Stimulated activated effector memory CD8-positive, alpha-beta T cell treated with anti-CD3 and anti-CD28 coated beads, Interleukin-12 subunit alpha, Interleukin-12 subunit beta, amount 100 ng/mL, for 72 hours (primary cell): ENCODE results near the gene PPARG.
A peak's percentile ranks its signal among the peaks of the same experiment; 100 is the strongest.
"Not testable (repeated sequence)": the region's sequence is repeated elsewhere in the genome, so short reads cannot be mapped to it uniquely, and the experiment has no call there.

ENCODE experiments used
- ATAC-seq: fragments of 150-1000 bp; cut with Tn5 transposase; 2 replicates; pipeline ENCODE4 v1.10.0; 2021
- DNase-seq, 2 donors: peaks; one replicate each; pipeline ENCODE4 v3.0.0; 2021 to 2022; ENCODE audit warnings: low spot score in 2 of 2
- H3K27ac Mint-ChIP-seq: one replicate; pipeline ENCODE4 v1.8.0; 2022; ENCODE audit warnings: mild to moderate bottlenecking, mixed read lengths
- H3K36me3 Mint-ChIP-seq: one replicate; pipeline ENCODE4 v1.8.0; 2022; ENCODE audit warnings: mild to moderate bottlenecking, mixed read lengths
- H3K4me1 Mint-ChIP-seq: one replicate; pipeline ENCODE4 v1.8.0; 2022; ENCODE audit warnings: mixed read lengths
- H3K4me3 Mint-ChIP-seq: one replicate; pipeline ENCODE4 v1.8.0; 2022; ENCODE audit warnings: mild to moderate bottlenecking, mixed read lengths
- H3K9me3 Mint-ChIP-seq: one replicate; pipeline ENCODE4 v1.8.0; 2022; ENCODE audit warnings: mixed read lengths

PPARG gene

GRCh38 chr3:12288182-12289129, at the start of gene PPARG:
Gene PPARG (plus strand): TSS chr3:12289070. CDS start chr3:12379712, 90,642 bp downstream.
- H3K36me3 Mint-ChIP-seq, result no peaks in the 10 kb centered on the region
- H3K4me1 Mint-ChIP-seq, result no peaks in the 10 kb centered on the region
- ATAC-seq (peak; percentile 78), DNase-seq (no peak)
- H3K9me3 Mint-ChIP-seq, result no peaks in the 10 kb centered on the region
- no peak within 1 kb of the TSS for H3K27ac Mint-ChIP-seq
- H3K4me3 Mint-ChIP-seq, result peak within 1 kb of the TSS; percentile 51

- no peaks in the 10 kb centered on the region for H3K36me3 Mint-ChIP-seq
- H3K4me3 Mint-ChIP-seq, result no peak overlapping the region
- no peak overlapping the region for H3K27ac Mint-ChIP-seq
- H3K4me1 Mint-ChIP-seq, result peaks cover 1% of the 10 kb centered on the region
- H3K9me3 Mint-ChIP-seq, result no peaks in the 10 kb centered on the region
- ATAC-seq (no peak), DNase-seq (no peak)
Observed at GRCh38 chr3:12239301-12239700, 49.6 kb upstream of the PPARG start.

- DNase-seq, result no peak
- H3K4me3 Mint-ChIP-seq, result no peak overlapping the region
- H3K36me3 Mint-ChIP-seq, result no peaks in the 10 kb centered on the region
- H3K9me3 Mint-ChIP-seq, result no peaks in the 10 kb centered on the region
- H3K4me1 Mint-ChIP-seq, result no peaks in the 10 kb centered on the region
- no peak overlapping the region for H3K27ac Mint-ChIP-seq
- ATAC-seq, result no peak
Observed at GRCh38 chr3:12242772-12243171, 46.1 kb upstream of the PPARG start.

GRCh38 chr3:12246497-12247163, 42.2 kb upstream of the PPARG start:
- Mint-ChIP-seq H3K4me3 (no peak overlapping the region), H3K9me3 (peaks cover 6% of the 10 kb centered on the region), H3K4me1 (no peaks in the 10 kb centered on the region), H3K36me3 (no peaks in the 10 kb centered on the region), H3K27ac (no peak overlapping the region)
- ATAC-seq (no peak), DNase-seq (no peak)

- ATAC-seq (no peak), DNase-seq (no peak)
- peaks cover 6% of the 10 kb centered on the region for H3K9me3 Mint-ChIP-seq
- H3K27ac Mint-ChIP-seq, result no peak overlapping the region
- no peaks in the 10 kb centered on the region for H3K4me1 Mint-ChIP-seq
- H3K36me3 Mint-ChIP-seq, result no peaks in the 10 kb centered on the region
- no peak overlapping the region for H3K4me3 Mint-ChIP-seq
Observed at GRCh38 chr3:12247411-12247810, 41.5 kb upstream of the PPARG start.

- ATAC-seq (no peak), DNase-seq (no peak)
- Mint-ChIP-seq H3K4me3 (no peak overlapping the region), H3K27ac (no peak overlapping the region), H3K4me1 (peaks cover 5% of the 10 kb centered on the region), H3K36me3 (no peaks in the 10 kb centered on the region), H3K9me3 (peaks cover 6% of the 10 kb centered on the region)
Observed at GRCh38 chr3:12249519-12249918, 39.4 kb upstream of the PPARG start.

GRCh38 chr3:12252889-12253288, 36.0 kb upstream of the PPARG start:
- H3K36me3 Mint-ChIP-seq, result no peaks in the 10 kb centered on the region
- no peak overlapping the region for H3K27ac Mint-ChIP-seq
- ATAC-seq (no peak), DNase-seq (no peak)
- H3K4me3 Mint-ChIP-seq, result no peak overlapping the region
- peaks cover 6% of the 10 kb centered on the region for H3K9me3 Mint-ChIP-seq
- peaks cover 5% of the 10 kb centered on the region for H3K4me1 Mint-ChIP-seq

GRCh38 chr3:12253516-12254343, 35.1 kb upstream of the PPARG start:
- Mint-ChIP-seq H3K4me1 (peaks cover 5% of the 10 kb centered on the region), H3K9me3 (peaks cover 6% of the 10 kb centered on the region), H3K4me3 (no peak overlapping the region), H3K27ac (no peak overlapping the region), H3K36me3 (no peaks in the 10 kb centered on the region)
- DNase-seq (no peak), ATAC-seq (no peak)

- Mint-ChIP-seq H3K4me1 (peaks cover 5% of the 10 kb centered on the region), H3K9me3 (no peaks in the 10 kb centered on the region), H3K27ac (no peak overlapping the region), H3K36me3 (no peaks in the 10 kb centered on the region), H3K4me3 (no peak overlapping the region)
- DNase-seq (no peak), ATAC-seq (no peak)
Observed at GRCh38 chr3:12255393-12255792, 33.5 kb upstream of the PPARG start.

- H3K9me3 Mint-ChIP-seq, result no peaks in the 10 kb centered on the region
- DNase-seq (no peak), ATAC-seq (no peak)
- H3K27ac Mint-ChIP-seq, result no peak overlapping the region
- H3K36me3 Mint-ChIP-seq, result no peaks in the 10 kb centered on the region
- peaks cover under 1% of the 10 kb centered on the region for H3K4me1 Mint-ChIP-seq
- H3K4me3 Mint-ChIP-seq, result no peak overlapping the region
Observed at GRCh38 chr3:12258911-12259310, 30.0 kb upstream of the PPARG start.

GRCh38 chr3:12262173-12262572, 26.7 kb upstream of the PPARG start:
- not testable (repeated sequence) for H3K4me3 Mint-ChIP-seq, H3K27ac Mint-ChIP-seq, H3K36me3 Mint-ChIP-seq, H3K4me1 Mint-ChIP-seq, DNase-seq, H3K9me3 Mint-ChIP-seq, ATAC-seq

- no peaks in the 10 kb centered on the region for H3K9me3 Mint-ChIP-seq
- no peak for ATAC-seq
- no peak for DNase-seq
- H3K4me3 Mint-ChIP-seq, result no peak overlapping the region
- no peak overlapping the region for H3K27ac Mint-ChIP-seq
- H3K36me3 Mint-ChIP-seq, result no peaks in the 10 kb centered on the region
- H3K4me1 Mint-ChIP-seq, result no peaks in the 10 kb centered on the region
Observed at GRCh38 chr3:12265508-12265907, 23.4 kb upstream of the PPARG start.

GRCh38 chr3:12266038-12266437, 22.8 kb upstream of the PPARG start:
- no peak for ATAC-seq
- no peak for DNase-seq
- H3K9me3 Mint-ChIP-seq, result no peaks in the 10 kb centered on the region
- no peak overlapping the region for H3K27ac Mint-ChIP-seq
- H3K4me1 Mint-ChIP-seq, result no peaks in the 10 kb centered on the region
- H3K36me3 Mint-ChIP-seq, result no peaks in the 10 kb centered on the region
- no peak overlapping the region for H3K4me3 Mint-ChIP-seq

- Mint-ChIP-seq H3K4me3 (no peak overlapping the region), H3K9me3 (no peaks in the 10 kb centered on the region), H3K27ac (no peak overlapping the region), H3K4me1 (no peaks in the 10 kb centered on the region), H3K36me3 (no peaks in the 10 kb centered on the region)
- DNase-seq (no peak), ATAC-seq (no peak)
Observed at GRCh38 chr3:12267376-12268030, 21.4 kb upstream of the PPARG start.
